WTC11 (cell line): Measurements from ENCODE around the gene WDR90. TPM values are rescaled to one million over a fixed set of nuclear protein-coding genes. Genes with fewer than 3 reads are reported as not detected.

Source experiments
- ATAC-seq: fragments of 200-7000 bp; cut with Tn5 transposase; 2 replicates; pipeline ENCODE4 v1.10.0; 2021; ENCODE audit warnings: mild to moderate bottlenecking, moderate library complexity
- CTCF ChIA-PET: fragments of 300-600 bp; sonication (Branson Sonifier 250); formaldehyde crosslinking; loops from one replicate; lab custom pipeline; 2021; ENCODE audit warnings: antibody characterized with exemption; lab: Charles Lee
- POLR2A ChIA-PET: fragments of 350-600 bp; sonication (Branson Sonifier 250); formaldehyde crosslinking; loops from one replicate; lab custom pipeline; 2021; ENCODE audit warnings: antibody characterized with exemption; lab: Charles Lee
- DNase-seq: peaks from one replicate; pipeline ENCODE4 v3.0.0; 2021; ENCODE audit warnings: low spot score
- H3K27ac Mint-ChIP-seq: 2 replicates; pipeline ENCODE4 v1.8.0; 2021; ENCODE audit warnings: mixed read lengths
- H3K27me3 Mint-ChIP-seq: 2 replicates; pipeline ENCODE4 v1.8.0; 2021; ENCODE audit warnings: low read depth, mild to moderate bottlenecking, moderate library complexity, mixed read lengths
- H3K36me3 Mint-ChIP-seq: 2 replicates; pipeline ENCODE4 v1.8.0; 2021; ENCODE audit warnings: mixed read lengths
- H3K4me1 Mint-ChIP-seq: 2 replicates; pipeline ENCODE4 v1.8.0; 2022; ENCODE audit warnings: mixed read lengths
- H3K4me3 Mint-ChIP-seq: 2 replicates; pipeline ENCODE4 v1.8.0; 2021; ENCODE audit warnings: mild to moderate bottlenecking, moderate library complexity, mixed read lengths
- H3K9me3 Mint-ChIP-seq: 2 replicates; pipeline ENCODE4 v1.8.0; 2021; ENCODE audit warnings: mixed read lengths
- AR ChIP-seq: fragments of 250-450 bp; sonication (Bioruptor Pico); IDR thresholded peaks from 2 replicates; pipeline ENCODE4 v1.9.0; 2021; ENCODE audit warnings: mild to moderate bottlenecking
- ATF3 ChIP-seq: sonication (generic); formaldehyde crosslinking; conservative IDR thresholded peaks from 2 replicates; pipeline ENCODE4 v1.8.1; 2022; ENCODE audit warnings: mild to moderate bottlenecking, missing genetic modification reagents
- CTCF ChIP-seq: fragments of 200-600 bp; IDR thresholded peaks from 2 replicates; pipeline ENCODE4 v1.8.0; 2022; ENCODE audit warnings: antibody characterized with exemption
- ETV6 ChIP-seq: sonication (generic); formaldehyde crosslinking; IDR thresholded peaks from 2 replicates; pipeline ENCODE4 v1.8.1; 2022; ENCODE audit warnings: mild to moderate bottlenecking, missing genetic modification reagents
- FOXK1 ChIP-seq: sonication (generic); formaldehyde crosslinking; IDR thresholded peaks from 2 replicates; pipeline ENCODE4 v1.8.0; 2022; ENCODE audit warnings: mild to moderate bottlenecking, moderate library complexity, missing genetic modification reagents
- FOXP1 ChIP-seq: sonication (generic); formaldehyde crosslinking; IDR thresholded peaks from 2 replicates; pipeline ENCODE4 v1.8.0; 2022; ENCODE audit warnings: missing genetic modification reagents, mild to moderate bottlenecking, moderate library complexity, borderline replicate concordance
- GTF2I ChIP-seq: fragments of 250-450 bp; sonication (Bioruptor Pico); conservative IDR thresholded peaks from 2 replicates; pipeline ENCODE4 v1.4.0; 2021; ENCODE audit warnings: mild to moderate bottlenecking
- JAZF1 ChIP-seq: fragments of 250-450 bp; sonication (Bioruptor Pico); IDR thresholded peaks from 2 replicates; pipeline ENCODE4 v1.9.0; 2021; ENCODE audit warnings: moderate library complexity, mild to moderate bottlenecking, inconsistent platforms
- JUN ChIP-seq: sonication (generic); formaldehyde crosslinking; IDR thresholded peaks from 2 replicates; pipeline ENCODE4 v1.8.0; 2023; ENCODE audit warnings: mild to moderate bottlenecking, missing genetic modification reagents
- KAT7 ChIP-seq: sonication (generic); formaldehyde crosslinking; IDR thresholded peaks from 2 replicates; pipeline ENCODE4 v1.8.1; 2023; ENCODE audit warnings: missing genetic modification reagents, mild to moderate bottlenecking, borderline replicate concordance
- MAX ChIP-seq: sonication (generic); formaldehyde crosslinking; IDR thresholded peaks from 2 replicates; pipeline ENCODE4 v1.8.0; 2022; ENCODE audit warnings: mild to moderate bottlenecking, missing genetic modification reagents
- MLX ChIP-seq: sonication (generic); formaldehyde crosslinking; IDR thresholded peaks from 2 replicates; pipeline ENCODE4 v1.8.1; 2023; ENCODE audit warnings: mild to moderate bottlenecking, missing genetic modification reagents, moderate library complexity
- NR2C2 ChIP-seq: sonication (generic); formaldehyde crosslinking; IDR thresholded peaks from 2 replicates; pipeline ENCODE4 v1.8.0; 2022; ENCODE audit warnings: mild to moderate bottlenecking, missing genetic modification reagents
- PRRX2 ChIP-seq: fragments of 250-450 bp; sonication (Bioruptor Pico); IDR thresholded peaks from 2 replicates; pipeline ENCODE4 v1.8.0; 2021; ENCODE audit warnings: mild to moderate bottlenecking
- RELA ChIP-seq: sonication (generic); formaldehyde crosslinking; IDR thresholded peaks from 2 replicates; pipeline ENCODE4 v1.8.1; 2022; ENCODE audit warnings: missing genetic modification reagents, mild to moderate bottlenecking, borderline replicate concordance
- SMAD3 ChIP-seq: sonication (generic); formaldehyde crosslinking; IDR thresholded peaks from 2 replicates; pipeline ENCODE4 v1.8.0; 2022; ENCODE audit warnings: missing genetic modification reagents, mild to moderate bottlenecking, borderline replicate concordance
- SOX15 ChIP-seq: fragments of 250-450 bp; sonication (Bioruptor Pico); IDR thresholded peaks from 2 replicates; pipeline ENCODE4 v1.9.0; 2021; ENCODE audit warnings: mild to moderate bottlenecking
- TCF7 ChIP-seq: sonication (generic); formaldehyde crosslinking; IDR thresholded peaks from 2 replicates; pipeline ENCODE4 v1.8.0; 2022; ENCODE audit warnings: mild to moderate bottlenecking, low read depth, missing genetic modification reagents, moderate library complexity
- TEAD4 ChIP-seq: sonication (generic); formaldehyde crosslinking; IDR thresholded peaks from 2 replicates; pipeline ENCODE4 v1.8.0; 2022; ENCODE audit warnings: mild to moderate bottlenecking, missing genetic modification reagents
- USF1 ChIP-seq: sonication (generic); formaldehyde crosslinking; IDR thresholded peaks from 2 replicates; pipeline ENCODE4 v1.8.0; 2022; ENCODE audit warnings: mild to moderate bottlenecking, missing genetic modification reagents
- ZNF121 ChIP-seq: sonication (generic); formaldehyde crosslinking; IDR thresholded peaks from 2 replicates; pipeline ENCODE4 v1.8.0; 2023; ENCODE audit warnings: missing genetic modification reagents
- ZNF219 ChIP-seq: sonication (generic); formaldehyde crosslinking; IDR thresholded peaks from 2 replicates; pipeline ENCODE4 v1.8.0; 2023; ENCODE audit warnings: missing genetic modification reagents, mild to moderate bottlenecking, borderline replicate concordance
- ZNF416 ChIP-seq: fragments of 250-450 bp; sonication (Bioruptor Pico); IDR thresholded peaks from 2 replicates; pipeline ENCODE4 v1.9.0; 2021; ENCODE audit warnings: mild to moderate bottlenecking, inconsistent platforms
- ZNF425 ChIP-seq: fragments of 250-450 bp; sonication (Bioruptor Pico); conservative IDR thresholded peaks from 2 replicates; pipeline ENCODE4 v1.9.0; 2021; ENCODE audit warnings: mild to moderate bottlenecking
- ZSCAN18 ChIP-seq: fragments of 250-450 bp; sonication (Bioruptor Pico); IDR thresholded peaks from 2 replicates; pipeline ENCODE4 v2.1.2; 2022; ENCODE audit warnings: mild to moderate bottlenecking, moderate library complexity
- total RNA-seq: library from RNA; stranded (reverse); gene quantifications from 3 replicates; pipeline ENCODE4 v1.2.3, GENCODE V29; 2021

WDR90 gene
- total RNA-seq, 1 experiment from 2014 or later, result 75.8 TPM

- peaks cover 19% of the 10 kb centered on the region for H3K4me1 Mint-ChIP-seq
- ATAC-seq (peak; percentile 73), DNase-seq (peak; percentile 94)
- H3K4me3 Mint-ChIP-seq, result peak within 1 kb of the TSS; percentile 97
- peaks cover 4% of the 10 kb centered on the region; the same call in 1 of the 2 replicates for H3K27me3 Mint-ChIP-seq
- ChIA-PET POLR2A (interaction anchor here (0.5 to 1.5 kb wide), 4 partner anchors 12 to 345 kb away, joined by 3 to 7 read pairs (median 3); partner anchors contain the start of genes SOX8 and WDR90), CTCF (interaction anchor here (0.5 to 4.0 kb wide), 12 partner anchors 11 to 421 kb away, joined by 3 to 37 read pairs (median 6); partner anchors contain the start of genes CAPN15, RHBDL1 and WDR90)
- no peaks in the 10 kb centered on the region for H3K9me3 Mint-ChIP-seq
- H3K27ac Mint-ChIP-seq, result peak within 1 kb of the TSS; percentile 99
- no peaks in the 10 kb centered on the region for H3K36me3 Mint-ChIP-seq
- peak; percentile 87; the same call in 1 of the 2 replicates for TF ChIP-seq ZNF219 (CRISPR knock-in tag)
- TF ChIP-seq ZNF416 (CRISPR knock-in tag), result no peak
- 0 out of 2 replicates have a peak, but pooled peaks have one; percentile 63 for TF ChIP-seq JUN
- no peak for TF ChIP-seq SMAD3 (CRISPR knock-in tag)
- TF ChIP-seq FOXK1 (CRISPR knock-in tag), result peak; percentile 93
- TF ChIP-seq USF1 (CRISPR knock-in tag), result 0 out of 2 replicates have a peak, but pooled peaks have one; percentile 50
- TF ChIP-seq SOX15 (CRISPR knock-in tag), result no peak
- peak; percentile 74; the same call in 1 of the 2 replicates for TF ChIP-seq MAX
- no peak for TF ChIP-seq AR
- TF ChIP-seq PRRX2, result no peak
- no peak for TF ChIP-seq CTCF
- no peak; the same call in 1 of the 2 replicates for TF ChIP-seq KAT7 (CRISPR knock-in tag)
- TF ChIP-seq ZNF121 (CRISPR knock-in tag), result no peak
- no peak for TF ChIP-seq TEAD4 (CRISPR knock-in tag)
- no peak for TF ChIP-seq ZNF425 (CRISPR knock-in tag)
- TF ChIP-seq GTF2I (CRISPR knock-in tag), result no peak
- no peak for TF ChIP-seq JAZF1 (CRISPR knock-in tag)
- peak; percentile 75 for TF ChIP-seq ETV6
- no peak for TF ChIP-seq TCF7 (CRISPR knock-in tag)
- no peak for TF ChIP-seq ZSCAN18 (CRISPR knock-in tag)
- no peak for TF ChIP-seq ATF3 (CRISPR knock-in tag)
- TF ChIP-seq RELA (CRISPR knock-in tag), result no peak
- TF ChIP-seq FOXP1 (CRISPR knock-in tag), result peak; percentile 58; the same call in 1 of the 2 replicates
- TF ChIP-seq MLX (CRISPR knock-in tag), result no peak
- TF ChIP-seq NR2C2, result peak; percentile 54; the same call in 1 of the 2 replicates
Observed at GRCh38 chr16:636206-637080, 12.7 kb upstream of the WDR90 start, which contains the start of gene METTL26. Gene METTL26, minus strand, starts transcription at chr16:636305. Its CDS starts 15 bp downstream, at chr16:636290.
